ENCODE data around the gene TEPSIN. TPM values are rescaled to one million over a fixed set of nuclear protein-coding genes. Genes with fewer than 3 reads are reported as not detected.

The TEPSIN gene, protein sequence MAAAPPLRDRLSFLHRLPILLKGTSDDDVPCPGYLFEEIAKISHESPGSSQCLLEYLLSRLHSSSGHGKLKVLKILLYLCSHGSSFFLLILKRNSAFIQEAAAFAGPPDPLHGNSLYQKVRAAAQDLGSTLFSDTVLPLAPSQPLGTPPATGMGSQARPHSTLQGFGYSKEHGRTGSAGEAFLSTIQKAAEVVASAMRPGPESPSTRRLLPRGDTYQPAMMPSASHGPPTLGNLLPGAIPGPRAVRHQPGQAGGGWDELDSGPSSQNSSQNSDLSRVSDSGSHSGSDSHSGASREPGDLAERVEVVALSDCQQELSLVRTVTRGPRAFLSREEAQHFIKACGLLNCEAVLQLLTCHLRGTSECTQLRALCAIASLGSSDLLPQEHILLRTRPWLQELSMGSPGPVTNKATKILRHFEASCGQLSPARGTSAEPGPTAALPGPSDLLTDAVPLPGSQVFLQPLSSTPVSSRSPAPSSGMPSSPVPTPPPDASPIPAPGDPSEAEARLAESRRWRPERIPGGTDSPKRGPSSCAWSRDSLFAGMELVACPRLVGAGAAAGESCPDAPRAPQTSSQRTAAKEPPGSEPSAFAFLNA
- 16.2 to 34.3 TPM (median 32.5 TPM) in 5 replicates for total RNA-seq (2022; extraction: Qiagen RNA extraction)

DNA sequence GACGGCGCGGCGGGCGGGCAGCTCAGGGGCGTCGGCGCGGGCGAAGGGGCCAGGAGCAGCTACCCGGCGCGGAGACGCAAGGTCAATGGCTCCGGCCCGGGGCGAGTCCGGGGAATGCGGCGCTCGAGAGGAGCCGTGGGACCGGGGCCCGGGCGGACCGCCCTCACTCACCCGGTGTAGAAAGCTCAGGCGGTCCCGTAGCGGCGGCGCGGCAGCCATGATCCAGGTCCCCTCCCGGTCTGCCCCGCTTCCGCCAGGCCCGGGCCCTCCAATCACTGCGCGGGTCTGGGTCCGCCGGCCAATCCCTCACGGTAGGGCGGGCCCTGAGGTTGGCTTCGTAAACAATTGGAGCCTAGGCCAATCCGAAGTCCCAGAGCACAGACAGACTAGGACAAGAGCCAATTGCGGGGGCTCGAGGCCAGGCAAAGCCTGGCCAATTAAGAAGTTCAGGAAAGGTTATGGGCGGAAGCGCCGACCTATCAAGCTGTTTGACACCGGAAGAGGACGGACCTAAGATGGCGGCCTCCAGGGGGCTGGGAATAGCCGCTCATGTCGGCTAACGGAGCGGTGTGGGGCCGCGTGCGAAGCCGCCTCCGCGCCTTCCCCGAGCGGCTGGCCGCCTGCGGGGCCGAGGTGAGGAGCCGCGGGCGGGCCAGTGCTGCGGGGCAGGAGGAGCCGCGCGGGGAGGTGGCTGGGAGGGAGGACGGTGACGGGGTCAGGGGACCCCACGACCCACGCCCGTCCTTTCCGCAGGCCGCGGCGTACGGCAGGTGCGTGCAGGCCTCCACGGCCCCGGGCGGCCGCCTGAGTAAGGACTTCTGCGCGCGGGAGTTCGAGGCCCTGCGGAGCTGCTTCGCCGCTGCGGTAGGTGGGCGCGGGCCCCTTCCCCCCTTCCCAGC, at the start of gene TEPSIN, which contains the start of gene NDUFAF8:
TEPSIN (minus strand) TSS at position 241 of the 899 bp plus-strand sequence; CDS start at position 219, 22 bp downstream.
NDUFAF8 (plus strand) TSS at position 504 of the 899 bp plus-strand sequence; CDS start at position 550, 46 bp downstream.

DNA sequence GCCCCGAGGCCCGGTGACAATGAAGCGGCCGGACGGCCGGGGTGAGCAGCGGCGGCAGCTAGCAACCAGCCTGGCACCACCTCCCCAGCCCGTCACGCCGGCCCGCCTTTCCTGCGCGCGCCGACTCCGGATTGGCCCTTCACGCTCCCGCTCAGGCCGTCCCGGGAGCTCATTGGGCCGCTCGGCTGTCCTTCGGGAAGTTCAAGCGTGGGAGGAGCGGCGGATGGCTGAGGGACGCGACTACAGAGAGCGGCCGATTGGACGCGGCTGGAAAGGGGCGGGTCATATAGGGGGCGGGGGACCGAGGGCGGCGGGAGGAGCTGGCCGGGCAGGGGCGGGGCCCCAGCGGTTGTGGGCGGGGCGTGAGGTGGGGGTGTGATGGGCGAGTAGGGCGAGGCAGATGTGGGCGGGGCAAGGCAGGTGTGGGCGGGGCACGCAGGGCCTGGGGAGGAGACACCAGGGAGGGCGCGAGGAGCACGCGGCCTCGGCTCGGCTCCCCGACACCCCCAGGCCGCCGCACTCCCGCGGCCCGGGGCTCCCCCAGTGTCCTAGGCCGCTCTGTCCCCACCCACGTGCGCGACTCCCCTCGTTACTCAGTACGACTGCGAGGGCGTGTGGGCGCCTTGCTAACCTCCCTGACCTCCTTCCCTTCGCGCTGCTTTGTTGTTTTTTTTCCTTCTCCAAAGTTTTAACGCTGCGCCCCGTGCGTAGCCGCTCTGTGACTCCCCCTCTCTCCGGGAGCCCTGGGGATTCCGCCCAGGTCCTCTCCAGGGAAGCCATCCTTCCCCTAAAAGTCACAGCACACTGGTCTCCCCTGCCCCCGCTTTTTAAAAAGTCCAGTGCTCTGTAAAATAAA, 15.7 kb downstream of the TEPSIN start, which contains the start of gene CEP131:
CEP131 (minus strand) TSS at position 60 of the 856 bp plus-strand sequence. CDS start 2,909 bp downstream, outside the sequence.

Other genes with a start within 250 kb of the TEPSIN start
- 31.3 to 38.0 TPM (median 34.9 TPM) in 5 replicates for gene CHMP6, start 247.2 kb downstream of the TEPSIN start, total RNA-seq (2022; extraction: Qiagen RNA extraction)
- gene BAIAP2, start 203.9 kb downstream of the TEPSIN start, total RNA-seq (2022; extraction: Qiagen RNA extraction) = 58.9 to 78.5 TPM (median 71.2 TPM) in 5 replicates
- not detected in 5 replicates for gene PVALEF, start 73.5 kb downstream of the TEPSIN start, total RNA-seq (2022; extraction: Qiagen RNA extraction)
- 0.23 to 0.66 TPM (median 0.60 TPM) in 5 replicates for gene AATK, start 72.8 kb downstream of the TEPSIN start, total RNA-seq (2022; extraction: Qiagen RNA extraction)
- gene CEP131, start 16.1 kb downstream of the TEPSIN start, total RNA-seq (2022; extraction: Qiagen RNA extraction) = 6.4 to 9.2 TPM (median 8.7 TPM) in 5 replicates
- gene NDUFAF8, start 263 bp upstream of the TEPSIN start, total RNA-seq (2022; extraction: Qiagen RNA extraction) = 97.3 to 237 TPM (median 217 TPM) in 5 replicates
- gene SLC38A10, start 56.3 kb upstream of the TEPSIN start, total RNA-seq (2022; extraction: Qiagen RNA extraction) = 50.1 to 81.6 TPM (median 79.1 TPM) in 5 replicates
- gene BAHCC1, start 156.4 kb upstream of the TEPSIN start, total RNA-seq (2022; extraction: Qiagen RNA extraction) = 8.4 to 15.2 TPM (median 13.6 TPM) in 5 replicates

Data from A549 treated with CORT108297 at 1 μM for 4 hours (cell line).